Rectal smooth muscle tissue (tissue), 1 donor: Measurements from ENCODE around the gene RUNX1.

Experiments used
- H3K27ac ChIP-seq: one replicate; pipeline ENCODE4 v1.7.0; 2013; ENCODE audit warnings: low read depth, low read length, inconsistent platforms
- H3K27me3 ChIP-seq: one replicate; pipeline ENCODE4 v1.7.0; 2013; ENCODE audit warnings: low read length; ENCODE audit not compliant: control insufficient read depth, insufficient read depth
- H3K36me3 ChIP-seq: one replicate; pipeline ENCODE4 v1.7.0; 2013; ENCODE audit warnings: low read length; ENCODE audit not compliant: control insufficient read depth, insufficient read depth
- H3K4me1 ChIP-seq: one replicate; pipeline ENCODE4 v1.7.0; 2013; ENCODE audit warnings: low read length; ENCODE audit not compliant: control insufficient read depth, insufficient read depth
- H3K4me3 ChIP-seq: one replicate; pipeline ENCODE4 v1.7.0; 2013; ENCODE audit warnings: low read length
- H3K9ac ChIP-seq: one replicate; pipeline ENCODE4 v1.7.0; 2013; ENCODE audit warnings: low read length

Gene RUNX1

DNA sequence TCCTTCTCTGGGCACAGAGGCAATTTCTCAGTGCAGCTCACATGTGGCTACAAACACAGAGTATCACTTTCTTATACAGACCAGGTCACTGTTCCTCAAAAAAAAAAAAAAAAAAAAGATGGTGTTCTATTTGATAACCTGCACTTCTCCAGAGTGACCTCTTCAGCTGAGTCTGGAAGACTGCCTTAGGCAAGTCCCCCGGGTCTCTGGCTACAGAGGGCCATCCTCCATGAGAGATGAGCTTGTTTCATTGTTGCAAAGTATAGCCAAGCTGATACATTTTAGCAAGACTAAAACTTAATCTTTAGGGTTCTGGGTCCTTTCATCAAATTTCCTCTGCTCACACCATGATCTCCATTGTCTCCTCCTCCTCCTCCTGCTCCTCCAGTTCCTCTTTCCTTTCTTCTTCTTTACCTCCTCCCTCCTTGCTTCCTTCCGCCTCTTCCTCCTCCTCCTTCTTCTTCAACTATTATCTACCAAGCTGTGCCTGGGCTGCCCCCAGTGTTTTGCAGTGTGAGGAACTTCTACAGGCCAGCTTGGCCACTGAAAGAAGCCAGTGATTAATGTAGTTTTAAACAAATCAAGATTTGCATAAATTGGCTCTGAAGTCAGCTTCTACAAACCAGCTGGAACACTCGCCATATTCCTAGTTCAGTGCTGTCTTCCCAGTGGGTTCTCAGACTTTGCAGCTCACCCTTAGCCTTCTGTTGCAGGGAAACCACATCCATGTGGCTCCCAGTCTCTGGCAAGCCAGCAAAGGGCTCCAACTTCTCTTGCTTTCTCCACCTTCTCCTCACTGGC is 139.4 kb downstream of the RUNX1 start:
- Histone ChIP-seq H3K4me1 (no peaks in the 10 kb centered on the region), H3K9ac (no peak overlapping the region), H3K36me3 (no peaks in the 10 kb centered on the region), H3K27me3 (no peaks in the 10 kb centered on the region), H3K4me3 (no peak overlapping the region), H3K27ac (no peak overlapping the region)

DNA sequence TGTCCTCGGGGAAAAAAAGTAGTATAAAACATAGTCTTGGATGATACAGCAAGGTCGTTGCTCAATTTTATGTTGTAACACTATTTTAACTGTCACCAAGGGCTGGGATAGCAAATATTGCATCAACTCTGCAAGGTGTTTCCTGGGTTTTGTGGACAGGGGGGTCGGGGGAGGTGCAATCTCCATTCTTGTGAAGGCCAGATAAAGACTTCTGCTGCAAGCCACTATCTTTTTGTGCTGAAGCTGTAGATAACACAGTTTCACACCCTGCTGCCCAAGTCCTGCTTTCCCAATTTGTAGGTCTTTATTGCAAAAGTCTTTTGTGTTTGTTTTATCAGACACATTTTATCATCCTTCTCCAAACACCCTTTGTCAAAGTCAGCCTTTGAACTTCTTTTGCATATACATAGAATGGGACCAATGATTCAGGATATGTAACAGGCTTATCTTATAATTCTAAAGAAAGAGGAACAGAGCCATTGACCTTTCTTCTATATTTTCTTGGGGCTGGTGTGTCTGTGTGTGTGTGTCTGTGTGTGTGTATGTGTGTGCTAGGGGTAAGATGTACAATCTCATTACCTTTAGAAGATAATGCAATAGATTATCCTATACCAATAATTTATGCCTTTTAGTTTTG is 140.6 kb downstream of the RUNX1 start:
- no peaks in the 10 kb centered on the region for H3K27me3 ChIP-seq
- H3K27ac ChIP-seq, result no peak overlapping the region
- no peak overlapping the region for H3K9ac ChIP-seq
- no peak overlapping the region for H3K4me3 ChIP-seq
- H3K4me1 ChIP-seq, result no peaks in the 10 kb centered on the region
- no peaks in the 10 kb centered on the region for H3K36me3 ChIP-seq

DNA sequence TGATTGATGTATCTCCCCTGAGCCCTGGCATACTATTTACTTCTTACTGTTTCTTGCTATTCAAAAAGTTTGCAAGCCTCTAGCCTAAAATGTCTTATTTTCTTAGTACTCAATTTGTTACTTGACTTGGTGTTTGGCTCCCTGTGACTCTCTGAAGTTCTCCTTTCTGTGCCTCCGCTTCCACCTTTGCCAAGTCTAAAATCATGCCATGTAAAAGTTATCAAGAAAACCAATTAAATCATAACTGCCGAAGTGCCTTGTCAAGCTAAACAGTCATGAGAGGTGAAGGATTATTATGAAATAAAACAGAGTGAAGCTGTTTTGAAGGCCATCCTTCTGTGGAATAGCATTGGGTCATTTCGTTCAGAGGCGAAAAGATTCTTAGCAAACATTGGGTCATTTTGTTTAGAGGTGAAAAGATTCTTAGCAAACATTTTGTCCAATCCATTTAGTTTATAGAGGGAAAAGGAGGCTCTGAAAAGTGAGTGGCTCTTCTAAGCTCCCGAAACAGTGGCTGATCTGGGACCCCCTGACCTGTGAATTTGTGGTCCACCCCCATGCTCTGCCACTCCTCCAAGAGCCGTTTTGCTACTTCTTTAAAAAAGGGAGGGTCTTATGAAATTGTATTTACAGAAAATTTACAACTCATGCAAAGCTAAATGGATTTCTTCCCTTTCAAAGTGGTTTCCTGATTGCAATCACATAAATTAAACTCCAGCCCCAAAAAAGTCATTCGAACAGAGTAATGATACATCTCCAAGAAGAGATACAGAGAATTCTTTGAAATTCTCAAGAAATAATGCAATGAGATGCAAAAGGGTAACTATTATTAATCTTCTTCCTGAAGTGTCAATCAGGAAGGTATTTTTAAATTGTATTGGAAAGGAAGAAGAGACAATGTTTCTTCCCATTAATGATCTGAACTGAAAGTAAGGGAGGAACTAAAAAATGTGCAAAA is 141.4 kb downstream of the RUNX1 start:
- no peaks in the 10 kb centered on the region for H3K4me1 ChIP-seq
- no peak overlapping the region for H3K4me3 ChIP-seq
- no peaks in the 10 kb centered on the region for H3K36me3 ChIP-seq
- no peaks in the 10 kb centered on the region for H3K27me3 ChIP-seq
- no peak overlapping the region for H3K9ac ChIP-seq
- no peak overlapping the region for H3K27ac ChIP-seq

DNA sequence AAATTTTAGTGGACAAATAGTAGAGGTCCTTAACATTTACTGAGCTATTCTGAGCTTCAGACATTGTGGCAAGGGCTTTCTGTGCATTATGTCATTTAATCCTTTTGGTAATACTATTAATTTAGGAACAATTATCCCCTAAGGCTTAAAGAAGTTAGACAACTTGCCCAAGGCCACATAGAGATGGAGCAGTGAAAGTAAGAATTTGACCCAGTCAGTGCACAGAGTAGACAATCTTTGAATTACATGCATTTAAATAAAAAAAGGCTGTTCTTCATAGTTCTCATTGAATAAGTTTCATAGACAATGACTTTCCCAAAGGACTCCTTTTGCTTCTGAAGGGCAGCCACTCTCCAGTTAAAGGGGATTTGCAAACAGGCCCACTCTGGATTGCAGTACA is 142.7 kb downstream of the RUNX1 start:
- Histone ChIP-seq H3K27me3 (no peaks in the 10 kb centered on the region), H3K4me1 (no peaks in the 10 kb centered on the region), H3K4me3 (no peak overlapping the region), H3K27ac (no peak overlapping the region), H3K9ac (no peak overlapping the region), H3K36me3 (no peaks in the 10 kb centered on the region)

DNA sequence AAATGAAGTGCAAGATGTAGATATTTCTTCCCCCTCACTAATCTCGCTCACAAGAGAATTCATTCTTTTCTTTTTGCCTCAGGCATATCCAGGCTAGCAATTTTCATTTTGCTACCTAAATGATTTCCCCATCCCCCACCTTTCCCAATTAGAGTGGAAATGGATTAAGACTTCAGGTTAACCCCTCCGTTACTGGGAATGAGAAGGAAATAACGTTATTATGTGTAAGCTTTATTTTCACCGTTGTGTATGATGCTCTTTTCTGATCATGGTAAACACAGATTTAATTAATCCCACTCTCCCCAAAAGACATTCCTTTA is 143.9 kb downstream of the RUNX1 start:
- H3K4me1 ChIP-seq, result no peaks in the 10 kb centered on the region
- no peaks in the 10 kb centered on the region for H3K27me3 ChIP-seq
- H3K9ac ChIP-seq, result no peak overlapping the region
- H3K4me3 ChIP-seq, result no peak overlapping the region
- H3K27ac ChIP-seq, result no peak overlapping the region
- H3K36me3 ChIP-seq, result no peaks in the 10 kb centered on the region

DNA sequence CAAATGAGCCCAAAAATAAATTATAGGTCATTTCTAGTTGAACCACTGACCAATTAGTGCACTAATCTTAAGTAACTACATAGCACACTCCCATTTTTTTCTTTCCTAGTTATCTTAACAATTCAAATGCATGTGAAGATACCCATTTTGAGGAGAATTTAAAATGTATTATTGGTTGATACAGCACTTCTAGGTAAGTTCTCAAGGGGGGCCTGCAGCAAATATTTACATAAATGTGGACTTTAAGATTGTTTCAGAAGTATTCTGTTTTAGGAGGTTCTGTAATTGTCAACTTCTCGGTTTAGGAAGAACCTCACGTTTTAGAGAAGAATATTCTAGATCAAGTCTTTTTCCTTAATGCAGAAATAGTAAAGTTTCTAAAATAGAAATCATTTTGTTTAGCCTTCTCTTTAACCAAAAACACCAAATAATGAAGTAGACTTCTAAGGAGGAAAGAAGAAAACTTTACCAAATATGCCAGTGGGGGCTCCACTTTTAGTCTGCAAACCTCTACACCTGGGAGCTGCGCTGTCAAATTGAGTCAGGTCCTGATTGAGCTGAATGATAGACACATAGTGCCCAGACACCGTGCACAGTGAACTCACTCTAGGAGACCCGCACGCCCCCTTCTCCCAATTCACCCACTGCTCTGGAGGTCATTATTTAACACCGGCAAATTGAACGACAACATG is 144.4 kb downstream of the RUNX1 start:
- H3K27me3 ChIP-seq, result no peaks in the 10 kb centered on the region
- no peak overlapping the region for H3K27ac ChIP-seq
- no peak overlapping the region for H3K9ac ChIP-seq
- no peaks in the 10 kb centered on the region for H3K36me3 ChIP-seq
- H3K4me3 ChIP-seq, result no peak overlapping the region
- no peaks in the 10 kb centered on the region for H3K4me1 ChIP-seq

DNA sequence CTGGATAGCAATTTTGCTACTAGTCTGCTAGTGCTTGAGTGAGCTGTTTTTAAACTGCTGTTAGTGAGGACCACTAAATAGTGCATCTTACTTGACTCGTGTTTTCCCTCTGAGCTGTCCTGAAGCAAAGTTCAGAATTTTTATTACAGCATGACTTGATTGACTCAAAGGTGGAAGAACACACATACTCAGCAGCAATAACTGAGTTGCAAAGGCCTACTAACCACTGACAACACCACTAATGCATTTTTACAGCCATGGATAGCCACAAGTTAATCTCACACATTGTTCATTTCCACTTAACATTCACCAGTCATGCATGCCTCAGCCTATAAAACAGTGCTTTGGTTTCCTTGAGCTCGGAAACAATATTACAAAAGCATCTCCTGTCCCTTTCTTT is 148.7 kb downstream of the RUNX1 start:
- Histone ChIP-seq H3K4me1 (no peaks in the 10 kb centered on the region), H3K36me3 (no peaks in the 10 kb centered on the region), H3K27ac (no peak overlapping the region), H3K27me3 (no peaks in the 10 kb centered on the region), H3K9ac (no peak overlapping the region), H3K4me3 (no peak overlapping the region)

DNA sequence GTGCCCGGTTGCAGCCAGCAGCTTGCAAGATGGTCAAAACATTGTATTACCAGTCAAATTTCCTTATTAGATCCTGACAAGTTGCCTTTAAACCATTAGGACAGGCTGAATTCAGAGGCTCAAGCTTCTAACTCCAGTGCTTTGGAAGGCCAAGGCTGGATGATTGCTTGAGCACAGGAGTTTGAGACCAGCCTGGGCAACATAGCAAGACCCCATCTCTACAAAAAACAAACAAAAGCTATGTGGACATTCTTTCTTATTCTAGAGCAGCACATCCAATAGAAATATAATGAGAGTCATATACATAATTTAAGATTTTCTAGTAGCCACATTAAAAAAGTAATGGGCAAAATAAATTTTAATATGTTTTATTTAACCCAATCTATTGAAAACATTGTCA is 149.3 kb downstream of the RUNX1 start:
- Histone ChIP-seq H3K27ac (no peak overlapping the region), H3K4me3 (no peak overlapping the region), H3K9ac (no peak overlapping the region), H3K4me1 (no peaks in the 10 kb centered on the region), H3K36me3 (no peaks in the 10 kb centered on the region), H3K27me3 (no peaks in the 10 kb centered on the region)

DNA sequence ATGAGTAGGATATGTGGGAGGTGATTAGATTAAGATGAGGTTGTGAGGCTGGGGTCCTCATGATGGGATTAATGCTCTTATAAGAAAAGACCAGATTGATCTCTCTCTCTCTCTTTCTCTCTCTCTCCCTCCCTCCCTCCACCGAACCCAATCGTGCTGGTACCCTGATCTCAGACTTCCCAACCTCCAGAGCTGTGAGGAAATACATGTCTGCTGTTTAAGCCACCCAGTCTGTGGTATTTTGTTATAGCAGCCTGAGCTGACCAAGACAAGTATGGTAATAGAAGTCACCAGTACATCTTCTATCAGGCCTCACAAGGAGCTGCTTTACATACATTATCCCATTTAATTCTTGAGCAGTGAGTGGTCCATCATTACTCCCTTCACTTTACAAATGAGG is 149.8 kb downstream of the RUNX1 start:
- Histone ChIP-seq H3K27me3 (no peaks in the 10 kb centered on the region), H3K9ac (no peak overlapping the region), H3K4me1 (no peaks in the 10 kb centered on the region), H3K36me3 (no peaks in the 10 kb centered on the region), H3K27ac (no peak overlapping the region), H3K4me3 (no peak overlapping the region)

DNA sequence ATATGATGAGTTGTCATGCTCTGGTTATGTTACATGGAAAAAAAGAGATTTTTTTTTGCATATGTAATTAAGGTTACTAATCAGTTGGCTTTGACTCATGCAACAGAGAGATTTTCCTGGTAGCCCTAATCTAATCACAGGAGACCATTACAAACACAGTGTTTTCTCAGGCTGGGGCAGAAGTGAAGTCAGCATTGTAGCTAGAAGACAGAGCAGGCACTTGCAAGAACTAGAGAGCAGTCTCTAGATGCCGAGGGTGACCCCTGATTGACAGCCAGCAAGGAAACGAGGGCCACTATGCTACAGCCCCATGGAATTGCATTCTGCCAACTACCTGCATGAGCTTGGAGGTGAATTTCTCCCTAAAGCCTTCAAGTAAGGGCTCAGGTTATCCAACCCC is 151.3 kb downstream of the RUNX1 start:
- H3K27me3 ChIP-seq, result no peaks in the 10 kb centered on the region
- H3K27ac ChIP-seq, result no peak overlapping the region
- no peaks in the 10 kb centered on the region for H3K36me3 ChIP-seq
- H3K9ac ChIP-seq, result no peak overlapping the region
- H3K4me3 ChIP-seq, result no peak overlapping the region
- no peaks in the 10 kb centered on the region for H3K4me1 ChIP-seq

DNA sequence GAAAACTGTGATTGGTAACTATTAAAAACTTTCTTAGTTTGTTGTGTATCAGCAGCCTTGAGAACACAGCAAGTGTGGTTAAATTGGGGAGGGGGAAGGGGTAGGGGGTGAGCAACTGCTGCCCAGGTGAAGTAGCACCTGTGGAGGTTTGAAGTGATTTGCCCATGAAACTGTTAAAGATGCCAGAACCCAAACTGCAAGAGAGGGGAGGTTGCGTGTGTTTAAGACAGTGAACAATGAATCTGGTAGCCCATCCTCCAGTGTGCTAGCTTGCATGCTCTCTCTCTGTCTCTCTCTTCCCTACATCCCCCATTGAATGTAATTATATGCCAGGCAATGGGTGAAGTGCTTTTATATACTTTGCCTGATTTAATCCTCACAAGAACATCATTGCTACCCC is 154.7 kb downstream of the RUNX1 start:
- H3K4me1 ChIP-seq, result no peaks in the 10 kb centered on the region
- H3K27ac ChIP-seq, result no peak overlapping the region
- no peak overlapping the region for H3K4me3 ChIP-seq
- H3K9ac ChIP-seq, result no peak overlapping the region
- H3K27me3 ChIP-seq, result peaks cover 4% of the 10 kb centered on the region
- no peaks in the 10 kb centered on the region for H3K36me3 ChIP-seq

DNA sequence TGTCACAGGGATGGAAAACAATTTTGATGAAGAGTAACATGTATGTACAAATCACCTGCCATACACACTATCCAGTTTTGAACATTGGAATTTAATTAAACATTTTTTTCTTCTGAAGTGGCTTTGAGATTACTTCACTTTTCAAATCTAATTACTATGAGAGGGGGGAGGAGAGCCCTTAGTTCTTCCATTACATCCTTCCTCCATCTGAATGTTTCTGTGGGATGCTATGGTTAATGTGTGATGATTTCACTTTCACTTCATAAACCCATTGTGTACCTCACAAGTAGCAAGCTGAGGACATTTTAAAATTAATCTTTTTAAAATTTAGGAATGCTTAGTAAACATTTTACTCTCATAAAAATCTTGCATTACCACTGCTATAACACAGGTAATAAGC is 156.9 kb downstream of the RUNX1 start:
- Histone ChIP-seq H3K4me1 (peaks cover 3% of the 10 kb centered on the region), H3K9ac (no peak overlapping the region), H3K27me3 (peaks cover 4% of the 10 kb centered on the region), H3K27ac (no peak overlapping the region), H3K4me3 (no peak overlapping the region), H3K36me3 (no peaks in the 10 kb centered on the region)
